ENCODE results near the gene TMEM81. TPM values are rescaled to one million over a fixed set of nuclear protein-coding genes. Genes with fewer than 3 reads are reported as not detected.

TMEM81 gene
- total RNA-seq, 1 experiment from 2014 or later, result 4.4 TPM

DNA sequence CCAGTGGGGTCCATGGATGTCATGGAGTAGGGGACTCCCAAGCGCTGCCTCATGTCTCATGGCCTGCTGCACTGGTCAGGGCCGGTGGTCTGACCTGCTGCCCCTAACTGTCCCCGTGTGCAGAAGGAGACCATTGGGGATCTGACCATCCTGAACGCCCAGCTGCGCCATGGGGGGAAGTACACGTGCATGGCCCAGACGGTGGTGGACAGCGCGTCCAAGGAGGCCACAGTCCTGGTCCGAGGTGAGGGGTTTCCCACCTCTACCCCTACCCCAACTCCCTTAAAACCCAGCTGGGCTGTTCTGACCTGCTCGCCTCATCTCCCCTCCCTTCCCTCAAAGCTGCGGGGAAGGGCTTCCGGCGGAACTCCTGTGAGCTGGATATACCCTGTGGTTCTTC is 18.6 kb downstream of the TMEM81 start:
- CTCF ChIA-PET, result interaction anchor here (1.2 kb wide), 1 partner anchor 73 kb away, joined by 4 read pairs; no protein-coding TSS in a partner anchor
- H3K4me3 Mint-ChIP-seq (ENCODE audit: low read depth, unreplicated experiment), result no peak overlapping the region

DNA sequence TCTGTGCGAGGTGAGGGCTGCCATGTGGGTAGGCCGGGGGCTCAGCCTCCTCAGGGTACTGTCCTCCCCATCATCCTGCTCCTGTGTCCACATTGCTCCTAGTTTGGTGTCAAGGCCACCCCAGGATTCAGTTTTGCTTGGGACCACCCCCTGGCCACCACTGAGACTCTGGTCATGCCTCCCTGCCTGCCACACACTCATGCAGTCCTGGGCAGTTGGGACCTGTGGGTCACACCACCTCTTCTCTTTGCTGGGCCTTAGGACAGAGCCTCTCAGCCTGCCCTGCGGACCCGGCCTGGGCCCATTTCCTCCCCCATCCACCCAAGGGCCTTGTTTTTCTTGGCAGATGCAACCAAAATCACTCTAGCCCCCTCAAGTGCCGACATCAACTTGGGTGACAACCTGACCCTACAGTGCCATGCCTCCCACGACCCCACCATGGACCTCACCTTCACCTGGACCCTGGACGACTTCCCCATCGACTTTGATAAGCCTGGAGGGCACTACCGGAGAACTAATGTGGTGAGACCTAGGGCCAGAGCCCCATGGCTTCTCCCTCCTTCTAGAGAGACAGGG is 19.4 kb downstream of the TMEM81 start:
- BruUV-seq (replicated peaks), result no TSS peak
- no peak overlapping the region for H3K27ac Mint-ChIP-seq (ENCODE audit: unreplicated experiment)
- no peaks in the 10 kb centered on the region for H3K9me3 Mint-ChIP-seq (ENCODE audit: low read depth, unreplicated experiment)
- H3K36me3 Mint-ChIP-seq (ENCODE audit: insufficient read depth, unreplicated experiment), result no peaks in the 10 kb centered on the region
- CTCF ChIA-PET, result no interaction called here
- H3K4me3 Mint-ChIP-seq (ENCODE audit: low read depth, unreplicated experiment), result no peak overlapping the region
- H3K4me1 Mint-ChIP-seq (ENCODE audit: low read depth, unreplicated experiment), result no peaks in the 10 kb centered on the region
- TF ChIP-seq, protein P1, sequence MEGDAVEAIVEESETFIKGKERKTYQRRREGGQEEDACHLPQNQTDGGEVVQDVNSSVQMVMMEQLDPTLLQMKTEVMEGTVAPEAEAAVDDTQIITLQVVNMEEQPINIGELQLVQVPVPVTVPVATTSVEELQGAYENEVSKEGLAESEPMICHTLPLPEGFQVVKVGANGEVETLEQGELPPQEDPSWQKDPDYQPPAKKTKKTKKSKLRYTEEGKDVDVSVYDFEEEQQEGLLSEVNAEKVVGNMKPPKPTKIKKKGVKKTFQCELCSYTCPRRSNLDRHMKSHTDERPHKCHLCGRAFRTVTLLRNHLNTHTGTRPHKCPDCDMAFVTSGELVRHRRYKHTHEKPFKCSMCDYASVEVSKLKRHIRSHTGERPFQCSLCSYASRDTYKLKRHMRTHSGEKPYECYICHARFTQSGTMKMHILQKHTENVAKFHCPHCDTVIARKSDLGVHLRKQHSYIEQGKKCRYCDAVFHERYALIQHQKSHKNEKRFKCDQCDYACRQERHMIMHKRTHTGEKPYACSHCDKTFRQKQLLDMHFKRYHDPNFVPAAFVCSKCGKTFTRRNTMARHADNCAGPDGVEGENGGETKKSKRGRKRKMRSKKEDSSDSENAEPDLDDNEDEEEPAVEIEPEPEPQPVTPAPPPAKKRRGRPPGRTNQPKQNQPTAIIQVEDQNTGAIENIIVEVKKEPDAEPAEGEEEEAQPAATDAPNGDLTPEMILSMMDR (IDR thresholded peaks at IDR 0.05; ENCODE audit: unreplicated experiment), result no peak
- intact Hi-C loops (cut with micrococcal nuclease; ENCODE audit: unreplicated experiment), result no loop called here
- H3K27me3 Mint-ChIP-seq (ENCODE audit: unreplicated experiment), result peaks cover 47% of the 10 kb centered on the region
- no peak for DNase-seq

More for the DNA sequence above, 18.6 kb downstream of the TMEM81 start:
- Mint-ChIP-seq H3K4me1 (ENCODE audit: low read depth, unreplicated experiment) (no peaks in the 10 kb centered on the region), H3K27me3 (ENCODE audit: unreplicated experiment) (peaks cover 47% of the 10 kb centered on the region), H3K9me3 (ENCODE audit: low read depth, unreplicated experiment) (no peaks in the 10 kb centered on the region), H3K27ac (ENCODE audit: unreplicated experiment) (no peak overlapping the region), H3K36me3 (ENCODE audit: insufficient read depth, unreplicated experiment) (no peaks in the 10 kb centered on the region)
- TF ChIP-seq, protein P1 (IDR thresholded peaks at IDR 0.05; ENCODE audit: unreplicated experiment), result no peak
- no TSS peak for BruUV-seq (replicated peaks)
- DNase-seq, result no peak
- intact Hi-C loops (cut with micrococcal nuclease; ENCODE audit: unreplicated experiment), result no loop called here

DNA sequence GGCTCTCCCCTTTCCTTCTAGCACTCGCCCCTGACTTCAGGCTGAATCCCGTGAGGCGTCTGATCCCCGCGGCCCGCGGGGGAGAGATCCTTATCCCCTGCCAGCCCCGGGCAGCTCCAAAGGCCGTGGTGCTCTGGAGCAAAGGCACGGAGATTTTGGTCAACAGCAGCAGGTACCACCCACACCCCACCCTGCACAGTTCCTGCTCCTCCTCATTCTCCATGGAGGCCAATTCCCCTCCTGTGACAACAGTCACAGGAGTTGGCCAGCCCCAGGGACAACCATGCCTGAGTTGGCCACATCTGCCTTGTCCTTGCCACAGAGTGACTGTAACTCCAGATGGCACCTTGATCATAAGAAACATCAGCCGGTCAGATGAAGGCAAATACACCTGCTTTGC is 20.0 kb downstream of the TMEM81 start:
- Mint-ChIP-seq H3K36me3 (ENCODE audit: insufficient read depth, unreplicated experiment) (no peaks in the 10 kb centered on the region), H3K27me3 (ENCODE audit: unreplicated experiment) (peaks cover 49% of the 10 kb centered on the region), H3K4me1 (ENCODE audit: low read depth, unreplicated experiment) (no peaks in the 10 kb centered on the region), H3K4me3 (ENCODE audit: low read depth, unreplicated experiment) (no peak overlapping the region), H3K9me3 (ENCODE audit: low read depth, unreplicated experiment) (no peaks in the 10 kb centered on the region), H3K27ac (ENCODE audit: unreplicated experiment) (no peak overlapping the region)
- CTCF ChIA-PET, result interaction anchor here (0.7 kb wide), 1 partner anchor 199 kb away, joined by 3 read pairs; no protein-coding TSS in a partner anchor
- TF ChIP-seq, protein P1 (IDR thresholded peaks at IDR 0.05; ENCODE audit: unreplicated experiment), result no peak
- intact Hi-C loops (cut with micrococcal nuclease; ENCODE audit: unreplicated experiment), result no loop called here
- no TSS peak for BruUV-seq (replicated peaks)
- DNase-seq, result no peak

DNA sequence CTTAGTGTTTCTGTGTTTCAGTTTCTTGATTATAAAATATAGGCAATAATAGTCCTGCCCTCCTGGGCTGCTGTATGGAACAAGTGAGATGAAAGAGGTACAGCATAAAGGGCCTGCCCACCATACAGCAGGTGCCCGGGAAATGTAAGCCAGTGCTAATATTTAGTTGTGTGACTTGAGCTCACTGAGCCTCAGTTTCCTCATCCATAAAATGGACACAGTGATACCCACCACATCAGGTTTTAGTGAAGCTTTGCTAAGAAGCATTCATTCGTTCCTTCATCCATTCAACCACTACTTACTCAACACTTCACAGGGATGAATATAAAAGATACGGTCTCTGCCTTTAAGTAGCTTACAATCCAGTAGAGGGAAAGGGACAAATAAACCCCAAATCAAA is 21.4 kb downstream of the TMEM81 start:
- H3K4me3 Mint-ChIP-seq (ENCODE audit: low read depth, unreplicated experiment), result no peak overlapping the region
- TF ChIP-seq, protein P1 (IDR thresholded peaks at IDR 0.05; ENCODE audit: unreplicated experiment), result no peak
- H3K4me1 Mint-ChIP-seq (ENCODE audit: low read depth, unreplicated experiment), result no peaks in the 10 kb centered on the region
- H3K9me3 Mint-ChIP-seq (ENCODE audit: low read depth, unreplicated experiment), result no peaks in the 10 kb centered on the region
- no peaks in the 10 kb centered on the region for H3K36me3 Mint-ChIP-seq (ENCODE audit: insufficient read depth, unreplicated experiment)
- H3K27ac Mint-ChIP-seq (ENCODE audit: unreplicated experiment), result no peak overlapping the region
- BruUV-seq (replicated peaks), result no TSS peak
- CTCF ChIA-PET, result interaction anchor here (0.7 to 3.6 kb wide), 6 partner anchors 15 to 113 kb away, joined by 3 to 95 read pairs (median 4); no protein-coding TSS in a partner anchor
- DNase-seq, result no peak
- H3K27me3 Mint-ChIP-seq (ENCODE audit: unreplicated experiment), result peaks cover 63% of the 10 kb centered on the region
- intact Hi-C loops (cut with micrococcal nuclease; ENCODE audit: unreplicated experiment), result no loop called here

All from Calu3 (cell line).